H9 (cell line): ENCODE data around the gene STAB2. TPM values are rescaled to one million over a fixed set of nuclear protein-coding genes. Genes with fewer than 3 reads are reported as not detected.

Source experiments
- DNase-seq: peaks from one replicate; pipeline ENCODE4 v3.0.0-alpha.2; 2017
- H2AFZ ChIP-seq: one replicate; pipeline ENCODE4 v1.6.1; 2013; ENCODE audit warnings: mild to moderate bottlenecking, low read length, control low read depth, moderate library complexity
- H2AK5ac ChIP-seq: 2 replicates; pipeline ENCODE4 v1.6.1; 2013; ENCODE audit warnings: low read length, control low read depth, mixed read lengths; ENCODE audit not compliant: insufficient read length
- H2BK120ac ChIP-seq: one replicate; pipeline ENCODE4 v1.6.1; 2013; ENCODE audit warnings: low read depth, mild to moderate bottlenecking, low read length, control low read depth, inconsistent platforms; ENCODE audit not compliant: poor library complexity, severe bottlenecking
- H2BK12ac ChIP-seq: 2 replicates; pipeline ENCODE4 v1.6.1; 2013; ENCODE audit warnings: low read length, control low read depth, mixed read lengths, low read depth; ENCODE audit not compliant: insufficient read length
- H2BK15ac ChIP-seq: 2 replicates; pipeline ENCODE4 v1.6.1; 2013; ENCODE audit warnings: low read depth, low read length, control low read depth
- H2BK20ac ChIP-seq: one replicate; pipeline ENCODE4 v1.6.1; 2013; ENCODE audit warnings: low read depth, mild to moderate bottlenecking, low read length, control low read depth, inconsistent platforms; ENCODE audit not compliant: poor library complexity, severe bottlenecking
- H2BK5ac ChIP-seq: 2 replicates; pipeline ENCODE4 v1.6.1; 2013; ENCODE audit warnings: low read length, control low read depth, mixed read lengths; ENCODE audit not compliant: insufficient read length
- H3K14ac ChIP-seq: 2 replicates; pipeline ENCODE4 v1.6.1; 2013; ENCODE audit warnings: low read length, control low read depth; ENCODE audit not compliant: insufficient read depth
- H3K18ac ChIP-seq: 2 replicates; pipeline ENCODE4 v1.6.1; 2013; ENCODE audit warnings: low read depth, mild to moderate bottlenecking, mixed read lengths, low read length, control low read depth; ENCODE audit not compliant: insufficient read length
- H3K23ac ChIP-seq: 2 replicates; pipeline ENCODE4 v1.6.1; 2013; ENCODE audit warnings: low read length, control low read depth, mixed read lengths, low read depth; ENCODE audit not compliant: insufficient read length
- H3K23me2 ChIP-seq: 2 replicates; pipeline ENCODE4 v1.6.1; 2013; ENCODE audit warnings: low read depth, mild to moderate bottlenecking, mixed read lengths, low read length, control low read depth; ENCODE audit not compliant: insufficient read length, poor library complexity, severe bottlenecking
- H3K27ac ChIP-seq: 2 replicates; pipeline ENCODE4 v1.5.1; 2013; ENCODE audit warnings: low read length, control low read depth, mixed read lengths, low read depth; ENCODE audit not compliant: insufficient read length
- H3K27me3 ChIP-seq: 2 replicates; pipeline ENCODE4 v1.6.1; 2013; ENCODE audit warnings: low read length, control low read depth, inconsistent platforms; ENCODE audit not compliant: insufficient read depth
- H3K4ac ChIP-seq: 2 replicates; pipeline ENCODE4 v1.6.1; 2013; ENCODE audit warnings: low read depth, mild to moderate bottlenecking, control low read depth, inconsistent platforms, low read length, moderate library complexity
- H3K4me1 ChIP-seq: 2 replicates; pipeline ENCODE4 v1.6.1; 2013; ENCODE audit warnings: low read length, control low read depth, inconsistent platforms; ENCODE audit not compliant: insufficient read depth
- H3K4me2 ChIP-seq: 2 replicates; pipeline ENCODE4 v1.6.1; 2013; ENCODE audit warnings: low read length, control low read depth, mixed read lengths; ENCODE audit not compliant: insufficient read length, insufficient read depth
- H3K56ac ChIP-seq: 2 replicates; pipeline ENCODE4 v1.6.1; 2013; ENCODE audit warnings: low read depth, mild to moderate bottlenecking, mixed read lengths, low read length, control low read depth; ENCODE audit not compliant: insufficient read length
- H3K79me1 ChIP-seq: 2 replicates; pipeline ENCODE4 v1.6.1; 2013; ENCODE audit warnings: low read depth, mild to moderate bottlenecking, moderate library complexity, low read length, control low read depth, inconsistent platforms; ENCODE audit not compliant: insufficient read depth, poor library complexity, severe bottlenecking
- H3K79me2 ChIP-seq: 2 replicates; pipeline ENCODE4 v1.6.1; 2013; ENCODE audit warnings: low read length, control low read depth, inconsistent platforms; ENCODE audit not compliant: insufficient read depth
- H3K9ac ChIP-seq: 2 replicates; pipeline ENCODE4 v1.6.1; 2013; ENCODE audit warnings: low read length, control low read depth, mixed read lengths; ENCODE audit not compliant: insufficient read length; ENCODE audit errors: extremely low read depth
- H3K9me3 ChIP-seq: one replicate; pipeline ENCODE4 v1.6.1; 2013; ENCODE audit warnings: low read depth, low read length, inconsistent platforms; ENCODE audit not compliant: control insufficient read depth
- H3T11ph ChIP-seq: one replicate; pipeline ENCODE4 v1.6.1; 2013; ENCODE audit warnings: mild to moderate bottlenecking, low read length, control low read depth, inconsistent platforms
- H4K20me1 ChIP-seq: one replicate; pipeline ENCODE4 v1.6.1; 2013; ENCODE audit not compliant: control insufficient read depth, insufficient read length, insufficient read depth
- H4K5ac ChIP-seq: 2 replicates; pipeline ENCODE4 v1.6.1; 2013; ENCODE audit warnings: low read depth, mild to moderate bottlenecking, mixed read lengths, low read length, control low read depth; ENCODE audit not compliant: insufficient read length
- H4K8ac ChIP-seq: replicated peaks from 2 replicates; pipeline ENCODE4 v1.6.1; 2013; ENCODE audit warnings: low read length, control low read depth, mixed read lengths, low read depth; ENCODE audit not compliant: insufficient read length
- H4K91ac ChIP-seq: 2 replicates; pipeline ENCODE4 v1.6.1; 2013; ENCODE audit warnings: low read depth, mild to moderate bottlenecking, moderate library complexity, mixed read lengths, low read length, control low read depth; ENCODE audit not compliant: insufficient read length
- H3K27ac Mint-ChIP-seq, 3 experiments: 2 replicates in 2 of 3; 3 replicates in 1 of 3; pipeline ENCODE4 v1.8.0; 2020 to 2021; ENCODE audit warnings: mixed read lengths in 3 of 3, mild to moderate bottlenecking in 1 of 3, moderate library complexity in 1 of 3
- H3K27me3 Mint-ChIP-seq: 2 replicates; pipeline ENCODE4 v1.8.0; 2021; ENCODE audit warnings: low read depth, mild to moderate bottlenecking, moderate library complexity, mixed read lengths
- H3K36me3 Mint-ChIP-seq, 3 experiments: 2 replicates in 2 of 3; 3 replicates in 1 of 3; pipeline ENCODE4 v1.8.0; 2020 to 2021; ENCODE audit warnings: low read depth in 3 of 3, mixed read lengths in 3 of 3; ENCODE audit not compliant: insufficient read depth in 1 of 3
- H3K4me1 Mint-ChIP-seq, 2 experiments: 2 replicates each; pipeline ENCODE4 v1.8.0; 2020; ENCODE audit warnings: mixed read lengths in 2 of 2
- H3K4me3 Mint-ChIP-seq, 2 experiments: 2 replicates in 1 of 2; 3 replicates in 1 of 2; pipeline ENCODE4 v1.8.0; 2020 to 2021; ENCODE audit warnings: mild to moderate bottlenecking in 2 of 2, mixed read lengths in 2 of 2, moderate library complexity in 1 of 2
- H3K9me3 Mint-ChIP-seq, 2 experiments: 2 replicates in 1 of 2; 3 replicates in 1 of 2; pipeline ENCODE4 v1.8.0; 2020; ENCODE audit warnings: mild to moderate bottlenecking in 2 of 2, mixed read lengths in 2 of 2, moderate library complexity in 1 of 2
- CTCF ChIP-seq: fragments of 200-600 bp; sonication (generic); conservative IDR thresholded peaks from 3 replicates; pipeline ENCODE4 v1.8.0; 2021; ENCODE audit warnings: antibody characterized with exemption, mild to moderate bottlenecking
- WGBS: extraction: QIAGEN DNeasy Blood & Tissue Kit; methylation state at CpG from one replicate; pipeline ENCODE4 v1.1.7; 2013; ENCODE audit warnings: missing lambda C conversion rate, low lambda C conversion rate, mixed read lengths; ENCODE audit not compliant: insufficient read length; ENCODE audit errors: extremely low coverage; 5-methylcytosine and 5-hydroxymethylcytosine counted together
- total RNA-seq: library from RNA; stranded (reverse); gene quantifications from 2 replicates; pipeline ENCODE4 v1.2.1, GENCODE V29; 2021

The STAB2 gene
- total RNA-seq, 1 experiment from 2014 or later, result 0.02 TPM

GRCh38 chr12:103547929-103548328 lies 39.1 kb upstream of the STAB2 start:
- Mint-ChIP-seq H3K27ac (no peak overlapping the region), H3K4me3 (no peak overlapping the region), H3K9me3 (peaks cover 6% of the 10 kb centered on the region in 2 experiments; a peak in 4 of 5 replicates), H3K4me1 (peaks cover 0 to 3% of the 10 kb centered on the region in 2 experiments; a peak in 1 of 4 replicates), H3K36me3 (peaks cover 0 to 9% (median 0%) of the 10 kb centered on the region in 3 experiments; a peak in 2 of 7 replicates), H3K27me3 (peaks cover 6% of the 10 kb centered on the region)
- H3K27me3 ChIP-seq, result no peaks in the 10 kb centered on the region
- DNase-seq, result no peak
- no peaks in the 10 kb centered on the region for H3K79me2 ChIP-seq
- no peaks in the 10 kb centered on the region for H3K79me1 ChIP-seq
- H3K27ac ChIP-seq, result no peak overlapping the region
- H4K20me1 ChIP-seq, result no peaks in the 10 kb centered on the region
- no CpG with 5 or more reads among the region's 6 CpGs for WGBS
- H4K91ac ChIP-seq, result no peak overlapping the region
- no peak overlapping the region for H3K4me2 ChIP-seq
- no peak overlapping the region for H4K5ac ChIP-seq
- H2BK20ac ChIP-seq, result no peak overlapping the region
- no peak overlapping the region for H4K8ac ChIP-seq
- H3K56ac ChIP-seq, result no peak overlapping the region
- no peaks in the 10 kb centered on the region for H3K23me2 ChIP-seq
- no peaks in the 10 kb centered on the region for H3K4me1 ChIP-seq
- no peak overlapping the region for H3K18ac ChIP-seq
- H2BK12ac ChIP-seq, result no peak overlapping the region
- no peak overlapping the region for H2AK5ac ChIP-seq
- no peak overlapping the region for H3K4ac ChIP-seq
- H2AFZ ChIP-seq, result no peak overlapping the region
- no peak overlapping the region for H3K23ac ChIP-seq
- H3T11ph ChIP-seq, result no peak overlapping the region
- TF ChIP-seq CTCF, result no peak
- no peak overlapping the region for H2BK5ac ChIP-seq
- no peaks in the 10 kb centered on the region for H3K9me3 ChIP-seq
- no peak overlapping the region for H2BK15ac ChIP-seq
- H3K9ac ChIP-seq, result no peak overlapping the region
- no peak overlapping the region for H3K14ac ChIP-seq
- H2BK120ac ChIP-seq, result no peak overlapping the region
